Breast epithelium (tissue), 4 donors: ENCODE measurements around the gene ARHGAP27. TPM values are rescaled to one million over a fixed set of nuclear protein-coding genes. Genes with fewer than 3 reads are reported as not detected.

Experiments used
- DNase-seq, 2 donors: peaks; one replicate each; pipeline ENCODE4 v3.0.0-alpha.2; 2019; ENCODE audit warnings: low spot score in 2 of 2
- H3K27ac ChIP-seq, 2 donors: fragments of 200-600 bp; sonication (generic) in 1 of 2; one replicate each; pipeline ENCODE4 v1.5.1; 2016 to 2019; ENCODE audit warnings: mild to moderate bottlenecking in 1 of 2
- H3K27me3 ChIP-seq, 2 donors: fragments of 200-600 bp; sonication (generic) in 1 of 2; one replicate each; pipeline versions ENCODE4 v1.5.1 to v1.6.0; 2017 to 2019; ENCODE audit warnings: control low read depth in 1 of 2, mild to moderate bottlenecking in 1 of 2
- H3K36me3 ChIP-seq: fragments of 200-600 bp; one replicate; pipeline ENCODE4 v1.5.1; 2019
- H3K4me1 ChIP-seq, 2 donors: fragments of 200-600 bp; sonication (generic); one replicate each; pipeline ENCODE4 v1.5.1; 2016 to 2019; ENCODE audit warnings: control low read depth in 1 of 2
- H3K4me3 ChIP-seq, 3 donors: fragments of 200-600 bp; sonication (generic); 1 replicate in 2 of 3; 2 replicates in 1 of 3; pipeline ENCODE4 v1.5.1; 2016 to 2019; ENCODE audit warnings: mild to moderate bottlenecking in 3 of 3, moderate library complexity in 2 of 3
- H3K9me3 ChIP-seq, 2 donors: fragments of 200-600 bp; sonication (generic) in 1 of 2; one replicate each; pipeline ENCODE4 v1.5.1; 2016 to 2019; ENCODE audit warnings: control low read depth in 1 of 2
- POLR2A ChIP-seq: fragments of 450-650 bp; IDR thresholded peaks from one replicate; pipeline ENCODE4 v1.6.1; 2016; ENCODE audit warnings: antibody characterized with exemption, mild to moderate bottlenecking, moderate library complexity
- POLR2AphosphoS5 ChIP-seq, 3 donors: sonication (generic); formaldehyde crosslinking; IDR thresholded peaks; one replicate each; pipeline ENCODE4 v1.6.1; 2017; ENCODE audit warnings: antibody characterized with exemption in 3 of 3
- intact Hi-C: fragments of 100-400 bp; cut with DNase I; formaldehyde crosslinking; loops from one replicate; pipeline ENCODE4 v1.15.1; 2023; ENCODE audit warnings: low total_unique reads
- total RNA-seq, 3 donors: library from RNA; depleted of rRNA; stranded (reverse); fragments of >200 nt; gene quantifications; one replicate each; pipeline ENCODE4 v1.1.0, GENCODE V29; 2016
- TF ChIP-seq, protein P1 (sequence below), 3 donors: fragments of 450-650 bp; IDR thresholded peaks; one replicate each; pipeline ENCODE4 v1.5.1; 2016 to 2017; ENCODE audit warnings: antibody characterized with exemption in 3 of 3, mild to moderate bottlenecking in 3 of 3, moderate library complexity in 3 of 3

Gene ARHGAP27
- total RNA-seq, 3 donors from 2014 or later = 17.3 to 28.8 (median 17.6) TPM

DNA sequence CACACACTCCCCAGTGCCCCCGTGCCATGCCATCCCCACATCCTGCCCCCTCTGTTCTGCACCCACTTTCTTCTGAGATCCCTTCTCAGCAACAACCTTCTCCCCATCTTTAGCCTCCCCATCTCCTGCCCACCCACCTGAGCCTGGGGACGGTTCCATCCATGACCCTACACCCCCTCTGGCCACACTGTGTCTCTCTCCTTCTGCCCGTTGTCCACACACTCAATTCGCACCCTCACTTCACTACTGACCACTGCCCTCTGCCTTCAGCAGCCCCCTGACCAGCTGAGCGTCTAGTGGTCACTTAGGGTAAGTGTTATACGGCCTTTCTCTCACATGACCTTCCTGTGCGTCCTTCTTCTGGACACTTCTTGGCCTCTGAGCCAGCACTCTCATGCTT lies 6.1 kb downstream of the ARHGAP27 start:
- Histone ChIP-seq H3K4me1 (peaks cover 5 to 6% of the 10 kb centered on the region in 2 donors), H3K4me3 (no peak overlapping the region), H3K36me3 (no peaks in the 10 kb centered on the region), H3K9me3 (no peaks in the 10 kb centered on the region), H3K27ac (no peak overlapping the region), H3K27me3 (no peaks in the 10 kb centered on the region)
- TF ChIP-seq, protein P1, sequence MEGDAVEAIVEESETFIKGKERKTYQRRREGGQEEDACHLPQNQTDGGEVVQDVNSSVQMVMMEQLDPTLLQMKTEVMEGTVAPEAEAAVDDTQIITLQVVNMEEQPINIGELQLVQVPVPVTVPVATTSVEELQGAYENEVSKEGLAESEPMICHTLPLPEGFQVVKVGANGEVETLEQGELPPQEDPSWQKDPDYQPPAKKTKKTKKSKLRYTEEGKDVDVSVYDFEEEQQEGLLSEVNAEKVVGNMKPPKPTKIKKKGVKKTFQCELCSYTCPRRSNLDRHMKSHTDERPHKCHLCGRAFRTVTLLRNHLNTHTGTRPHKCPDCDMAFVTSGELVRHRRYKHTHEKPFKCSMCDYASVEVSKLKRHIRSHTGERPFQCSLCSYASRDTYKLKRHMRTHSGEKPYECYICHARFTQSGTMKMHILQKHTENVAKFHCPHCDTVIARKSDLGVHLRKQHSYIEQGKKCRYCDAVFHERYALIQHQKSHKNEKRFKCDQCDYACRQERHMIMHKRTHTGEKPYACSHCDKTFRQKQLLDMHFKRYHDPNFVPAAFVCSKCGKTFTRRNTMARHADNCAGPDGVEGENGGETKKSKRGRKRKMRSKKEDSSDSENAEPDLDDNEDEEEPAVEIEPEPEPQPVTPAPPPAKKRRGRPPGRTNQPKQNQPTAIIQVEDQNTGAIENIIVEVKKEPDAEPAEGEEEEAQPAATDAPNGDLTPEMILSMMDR (IDR thresholded peaks at IDR 0.05) = no peak
- TF ChIP-seq POLR2A (no peak), POLR2AphosphoS5 (IDR thresholded peaks at IDR 0.05) (no peak)
- intact Hi-C loops = no loop called here
- DNase-seq = no peak

GRCh38 chr17:45425984-45426413 lies 6.7 kb downstream of the ARHGAP27 start:
- H3K27ac ChIP-seq = peak overlapping the region; percentile 74 to 85
- H3K9me3 ChIP-seq = no peaks in the 10 kb centered on the region
- intact Hi-C loops = no loop called here
- peak overlapping the region in 1 of 3 donors; percentile 52 for H3K4me3 ChIP-seq
- H3K36me3 ChIP-seq = no peaks in the 10 kb centered on the region
- no peak for TF ChIP-seq POLR2AphosphoS5 (IDR thresholded peaks at IDR 0.05)
- TF ChIP-seq, protein P1 (IDR thresholded peaks at IDR 0.05) = peak in 1 of 3 donors; percentile 37
- no peaks in the 10 kb centered on the region for H3K27me3 ChIP-seq
- no peak for DNase-seq
- peaks cover 5 to 6% of the 10 kb centered on the region in 2 donors for H3K4me1 ChIP-seq

GRCh38 chr17:45425125-45425983 lies 7.3 kb downstream of the ARHGAP27 start:
- H3K4me3 ChIP-seq = peak overlapping the region in 2 of 3 donors; percentile 37 to 52
- DNase-seq = peak; percentile 77 to 79
- no peaks in the 10 kb centered on the region for H3K36me3 ChIP-seq
- TF ChIP-seq POLR2A = no peak
- TF ChIP-seq, protein P1 (IDR thresholded peaks at IDR 0.05) = peak in 2 of 3 donors; percentile 5 to 43
- intact Hi-C loops = no loop called here
- H3K27me3 ChIP-seq = no peaks in the 10 kb centered on the region
- peak overlapping the region; percentile 74 to 85 for H3K27ac ChIP-seq
- no peaks in the 10 kb centered on the region for H3K9me3 ChIP-seq
- H3K4me1 ChIP-seq = peaks cover under 1 to 6% of the 10 kb centered on the region in 2 donors

- no peak for DNase-seq
- H3K27ac ChIP-seq = peak overlapping the region; percentile 74 to 85
- no peaks in the 10 kb centered on the region for H3K9me3 ChIP-seq
- no peak for TF ChIP-seq POLR2A
- no peak for TF ChIP-seq POLR2AphosphoS5 (IDR thresholded peaks at IDR 0.05)
- TF ChIP-seq, protein P1 (IDR thresholded peaks at IDR 0.05) = no peak
- no peaks in the 10 kb centered on the region for H3K36me3 ChIP-seq
- peak overlapping the region in 2 of 3 donors; percentile 37 to 52 for H3K4me3 ChIP-seq
- intact Hi-C loops = no loop called here
- peaks cover 0 to 6% of the 10 kb centered on the region in 2 donors for H3K4me1 ChIP-seq
- no peaks in the 10 kb centered on the region for H3K27me3 ChIP-seq
These were observed 7.9 kb downstream of the ARHGAP27 start for GRCh38 chr17:45424769-45425124.

DNA sequence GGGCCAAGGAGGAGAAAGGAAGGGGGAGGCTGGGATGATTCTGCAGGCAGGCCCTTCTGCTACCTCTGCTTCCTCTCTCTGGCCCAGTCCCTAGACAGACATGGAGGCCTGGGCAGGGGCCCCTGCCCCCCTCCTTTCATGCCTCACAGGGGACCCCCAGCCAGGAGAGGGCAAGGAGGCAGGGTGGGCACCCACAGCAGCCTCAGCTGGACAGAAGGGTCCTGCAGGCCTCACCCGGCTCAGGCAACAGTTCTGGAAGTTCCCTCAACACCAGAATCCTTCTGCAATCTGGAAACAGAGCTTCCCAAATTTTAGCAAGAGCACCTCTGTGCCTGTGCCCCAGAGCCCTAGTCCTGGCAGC lies 8.7 kb downstream of the ARHGAP27 start:
- H3K27ac ChIP-seq = peak overlapping the region in 1 of 2 donors; percentile 29
- H3K27me3 ChIP-seq = no peaks in the 10 kb centered on the region
- H3K9me3 ChIP-seq = no peaks in the 10 kb centered on the region
- H3K36me3 ChIP-seq = no peaks in the 10 kb centered on the region
- no peak overlapping the region for H3K4me3 ChIP-seq
- peaks cover 0 to 6% of the 10 kb centered on the region in 2 donors for H3K4me1 ChIP-seq
- intact Hi-C loops = no loop called here
- TF ChIP-seq POLR2A = no peak
- DNase-seq = no peak
